CD4-positive, alpha-beta T cell treated with Interleukin-2 at 100 ng/mL for 4 hours (primary cell): ENCODE results near the gene PODNL1.
A peak's percentile ranks its signal among the peaks of the same experiment; 100 is the strongest.

Source experiments
- DNase-seq: peaks from one replicate; pipeline ENCODE4 v3.0.0-alpha.2; 2020; ENCODE audit warnings: low spot score

PODNL1 gene

GRCh38 chr19:13957051-13957450 is 18.8 kb upstream of the PODNL1 start:
- no peak for DNase-seq

- no peak for DNase-seq
Measured at GRCh38 chr19:13956365-13956744, 18.1 kb upstream of the PODNL1 start.

GRCh38 chr19:13955662-13956364 is 17.6 kb upstream of the PODNL1 start:
- no peak for DNase-seq

- no peak for DNase-seq
Measured at GRCh38 chr19:13954185-13954584, 16.0 kb upstream of the PODNL1 start.

GRCh38 chr19:13952931-13953531 is 14.8 kb upstream of the PODNL1 start:
- no peak for DNase-seq

- peak; percentile 100 for DNase-seq
Measured at GRCh38 chr19:13952154-13952930, 14.1 kb upstream of the PODNL1 start, which contains the start of gene DCAF15. DCAF15 (plus strand) TSS chr19:13952509; CDS start chr19:13952513, 4 bp downstream.

- no peak for DNase-seq
Measured at GRCh38 chr19:13951799-13952153, 13.6 kb upstream of the PODNL1 start.

GRCh38 chr19:13951043-13951442 is 12.8 kb upstream of the PODNL1 start:
- no peak for DNase-seq

GRCh38 chr19:13946414-13946813 is 8.2 kb upstream of the PODNL1 start:
- no peak for DNase-seq

GRCh38 chr19:13942023-13942684 is 3.9 kb upstream of the PODNL1 start:
- DNase-seq, result no peak

GRCh38 chr19:13937479-13938300 is 527 bp downstream of the PODNL1 start:
- DNase-seq, result no peak

GRCh38 chr19:13935765-13936510 is 2.3 kb downstream of the PODNL1 start:
- no peak for DNase-seq

GRCh38 chr19:13934785-13935109 is 3.5 kb downstream of the PODNL1 start:
- no peak for DNase-seq

GRCh38 chr19:13932911-13933393 is 5.3 kb downstream of the PODNL1 start:
- DNase-seq, result no peak

- no peak for DNase-seq
Measured at GRCh38 chr19:13932149-13932637, 6.0 kb downstream of the PODNL1 start.

GRCh38 chr19:13931391-13932148 is 6.6 kb downstream of the PODNL1 start:
- DNase-seq, result no peak

GRCh38 chr19:13930402-13930801 is 7.8 kb downstream of the PODNL1 start:
- no peak for DNase-seq

GRCh38 chr19:13929956-13930355 is 8.3 kb downstream of the PODNL1 start:
- DNase-seq, result no peak

- no peak for DNase-seq
Measured at GRCh38 chr19:13929340-13929739, 8.9 kb downstream of the PODNL1 start.

- DNase-seq, result no peak
Measured at GRCh38 chr19:13926715-13927114, 11.5 kb downstream of the PODNL1 start.
